NCI-H128 (cell line): Measurements from ENCODE around the gene NOP14.
"Not testable (repeated sequence)": the region's sequence is repeated elsewhere in the genome, so short reads cannot be mapped to it uniquely, and the experiment has no call there.

Experiments
- DNase-seq: peaks from one replicate; lab custom pipeline; 2025; ENCODE audit not compliant: unreplicated experiment; lab: John Stamatoyannopoulos, UW

NOP14 gene

DNA sequence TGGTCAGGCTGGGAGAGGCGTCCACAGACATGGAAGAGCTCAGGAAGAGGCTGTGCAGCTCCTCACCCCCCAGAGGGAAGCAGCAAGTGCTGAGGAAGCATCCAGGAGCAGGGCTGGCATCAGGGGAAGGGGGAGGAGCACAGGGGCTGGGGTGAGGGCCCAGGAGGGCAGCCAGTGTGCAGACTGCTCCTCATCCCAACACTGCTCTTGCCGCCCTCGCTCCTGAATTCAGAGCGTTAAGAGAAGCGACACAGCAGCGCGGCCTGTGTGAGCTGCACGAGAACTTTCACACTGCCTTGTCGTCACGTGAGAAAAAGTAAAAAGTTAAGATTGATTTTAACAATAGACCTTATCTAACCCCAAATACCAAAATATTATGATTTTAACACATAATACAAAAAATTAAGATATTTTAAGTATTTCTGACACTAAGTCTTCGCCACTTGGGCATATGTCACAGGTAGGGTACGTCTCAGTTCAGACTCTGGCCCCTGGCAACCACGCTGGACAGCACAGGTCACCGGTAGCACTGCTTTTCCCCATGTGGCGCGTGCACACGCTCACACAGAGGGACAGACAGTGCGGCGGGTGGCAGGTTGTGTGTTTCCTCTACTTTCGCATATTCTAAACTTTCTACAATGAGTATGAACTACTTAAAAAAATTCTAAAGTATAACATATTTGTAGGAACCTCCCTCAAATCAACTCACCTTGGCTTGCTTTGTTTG is 19.7 kb downstream of the NOP14 start:
- no peak for DNase-seq

DNA sequence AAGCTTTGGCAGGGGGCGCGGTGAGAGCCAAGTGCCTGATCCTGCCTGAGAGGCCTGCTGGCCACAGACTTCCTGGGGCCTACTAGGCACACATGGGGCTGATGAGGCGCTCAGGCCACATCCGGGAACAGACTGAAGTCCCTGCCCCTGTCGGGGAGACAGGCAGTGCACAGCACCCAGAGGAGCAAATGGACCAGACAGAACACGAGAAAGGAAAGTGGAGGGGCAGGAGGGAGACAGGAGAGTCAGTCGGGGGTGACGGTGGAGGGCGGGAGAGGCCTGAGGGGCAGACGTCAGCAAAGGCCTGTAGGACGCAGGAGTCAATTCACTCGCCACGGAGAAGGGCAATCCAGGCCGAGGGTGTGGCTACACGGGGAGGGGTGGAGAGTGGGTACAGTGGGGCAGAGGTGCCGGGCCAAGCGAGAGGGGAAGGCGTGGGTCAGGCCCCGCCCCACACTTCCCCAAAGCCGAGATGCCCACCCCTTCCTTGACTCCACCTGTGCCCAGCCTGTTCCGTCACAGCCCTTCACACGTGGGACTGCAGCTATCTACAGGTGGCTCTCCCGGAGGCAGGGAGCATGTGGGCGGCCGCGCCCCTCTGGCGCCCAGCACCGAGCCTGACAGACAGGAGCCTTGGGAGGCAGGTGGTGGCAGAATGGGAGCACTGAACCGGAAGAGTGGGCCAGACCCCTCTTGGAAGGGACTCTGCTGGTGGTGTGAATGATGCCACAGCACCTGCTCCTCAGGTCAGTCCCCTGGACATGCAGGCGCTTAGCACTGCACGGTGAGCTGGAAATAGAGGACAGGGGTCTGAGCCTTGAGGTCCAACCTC is 20.5 kb downstream of the NOP14 start:
- DNase-seq = no peak

DNA sequence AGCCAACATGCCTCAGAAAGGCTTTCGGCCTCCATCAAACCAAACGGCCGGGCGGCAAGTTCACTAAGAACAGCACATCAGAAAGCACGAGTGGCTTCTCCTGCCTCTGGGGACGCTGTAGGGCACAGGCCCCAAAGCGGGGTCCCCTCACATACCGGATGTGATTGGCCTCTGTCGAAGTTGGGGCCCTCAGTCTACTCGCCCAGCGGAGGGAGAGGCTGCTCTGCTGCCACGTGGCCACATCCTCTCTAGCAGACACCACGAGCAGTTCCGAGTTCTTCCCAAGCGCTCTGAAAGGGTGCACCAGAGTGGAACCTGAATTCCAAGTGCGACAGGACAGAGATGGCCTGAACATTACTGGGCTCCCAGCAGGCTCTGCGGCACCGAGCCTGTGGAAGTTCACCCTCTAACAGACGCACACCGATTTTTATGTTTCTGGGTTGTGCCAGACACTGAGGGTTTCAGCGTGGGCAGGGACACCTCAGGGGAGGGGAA is 21.1 kb downstream of the NOP14 start:
- DNase-seq = no peak

DNA sequence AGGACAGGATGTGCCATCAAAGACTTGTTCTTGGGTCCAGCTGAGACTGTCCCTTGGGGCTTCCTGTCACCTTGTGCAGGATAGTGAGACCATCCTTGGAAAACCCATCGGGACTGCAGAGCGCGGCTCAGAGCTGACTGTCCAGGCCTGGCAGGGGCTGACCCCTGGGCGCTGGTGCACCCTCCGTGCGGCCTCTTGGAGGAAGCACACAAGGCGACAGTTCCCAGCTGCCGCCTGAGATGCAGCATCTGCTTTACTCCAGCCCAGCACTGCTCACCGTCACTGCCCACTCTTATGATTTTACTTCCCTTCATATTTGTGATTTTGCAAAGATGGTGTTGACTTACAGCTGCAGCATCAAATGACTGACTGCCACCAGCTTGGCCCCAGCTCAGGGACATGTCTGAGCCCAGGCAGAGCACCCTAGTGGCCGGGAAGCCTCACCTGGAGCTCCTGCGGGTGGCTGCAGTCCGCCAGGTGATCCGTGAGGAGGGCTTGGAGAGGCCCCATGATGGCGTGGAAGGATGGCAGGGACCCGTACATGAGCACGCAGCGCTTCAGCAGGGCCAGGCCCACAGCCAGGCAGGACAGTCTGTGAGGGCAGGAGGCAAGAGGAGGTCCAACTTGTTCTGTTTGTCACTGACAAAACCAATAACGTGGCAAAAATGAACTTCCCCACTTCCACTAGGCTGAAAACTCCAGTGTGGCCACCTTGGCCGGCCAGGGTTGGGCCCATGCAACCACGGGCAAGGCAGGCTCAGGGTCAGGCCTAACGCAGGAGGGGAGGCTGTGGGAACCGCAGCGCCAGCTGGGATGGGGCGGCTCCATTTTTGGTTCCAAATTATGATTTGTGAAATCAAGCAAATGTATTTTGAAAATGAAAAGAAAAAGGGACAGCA is 21.8 kb downstream of the NOP14 start:
- DNase-seq = no peak

DNA sequence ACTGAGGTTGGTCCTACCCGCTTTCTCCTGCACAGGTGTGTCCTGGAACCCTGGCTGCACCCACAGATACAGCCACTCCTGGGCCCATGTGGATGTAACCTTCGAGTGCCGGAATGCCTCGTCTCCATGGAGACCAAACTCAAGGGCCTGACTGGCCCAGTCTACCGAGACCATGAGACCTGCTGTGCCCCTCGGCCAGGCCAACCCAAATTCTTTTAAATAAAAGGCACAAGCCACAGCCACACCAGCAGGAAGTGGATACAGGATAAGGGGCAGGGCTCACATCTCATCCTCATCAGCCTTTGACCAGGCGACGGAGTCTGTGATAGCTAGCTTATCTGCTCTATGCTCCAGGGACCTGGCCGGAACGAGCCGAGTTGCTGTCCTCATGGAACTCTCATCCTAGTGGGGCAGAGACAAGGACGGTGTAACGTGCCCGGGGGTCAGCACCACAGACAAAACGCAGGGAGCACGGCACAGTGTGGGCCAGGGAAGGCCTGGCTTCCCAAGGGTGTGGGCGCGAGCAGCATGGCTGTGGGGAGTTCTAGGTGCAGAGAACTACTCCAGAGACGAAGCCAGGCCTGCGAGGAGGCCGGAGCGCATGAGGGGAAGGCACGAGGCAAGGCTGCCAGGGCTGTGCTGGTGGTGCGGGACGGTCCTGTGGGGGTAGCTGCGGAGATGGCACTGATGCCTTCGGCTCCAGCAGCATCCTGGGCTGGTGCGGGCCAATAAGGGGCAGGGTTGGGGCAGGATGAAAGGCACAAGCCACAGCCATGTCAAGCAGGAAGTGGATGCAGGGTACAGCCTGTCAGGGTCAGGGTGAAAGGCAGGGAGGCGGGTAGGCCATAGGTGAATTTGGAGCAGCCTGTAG is 22.7 kb downstream of the NOP14 start:
- no peak for DNase-seq

DNA sequence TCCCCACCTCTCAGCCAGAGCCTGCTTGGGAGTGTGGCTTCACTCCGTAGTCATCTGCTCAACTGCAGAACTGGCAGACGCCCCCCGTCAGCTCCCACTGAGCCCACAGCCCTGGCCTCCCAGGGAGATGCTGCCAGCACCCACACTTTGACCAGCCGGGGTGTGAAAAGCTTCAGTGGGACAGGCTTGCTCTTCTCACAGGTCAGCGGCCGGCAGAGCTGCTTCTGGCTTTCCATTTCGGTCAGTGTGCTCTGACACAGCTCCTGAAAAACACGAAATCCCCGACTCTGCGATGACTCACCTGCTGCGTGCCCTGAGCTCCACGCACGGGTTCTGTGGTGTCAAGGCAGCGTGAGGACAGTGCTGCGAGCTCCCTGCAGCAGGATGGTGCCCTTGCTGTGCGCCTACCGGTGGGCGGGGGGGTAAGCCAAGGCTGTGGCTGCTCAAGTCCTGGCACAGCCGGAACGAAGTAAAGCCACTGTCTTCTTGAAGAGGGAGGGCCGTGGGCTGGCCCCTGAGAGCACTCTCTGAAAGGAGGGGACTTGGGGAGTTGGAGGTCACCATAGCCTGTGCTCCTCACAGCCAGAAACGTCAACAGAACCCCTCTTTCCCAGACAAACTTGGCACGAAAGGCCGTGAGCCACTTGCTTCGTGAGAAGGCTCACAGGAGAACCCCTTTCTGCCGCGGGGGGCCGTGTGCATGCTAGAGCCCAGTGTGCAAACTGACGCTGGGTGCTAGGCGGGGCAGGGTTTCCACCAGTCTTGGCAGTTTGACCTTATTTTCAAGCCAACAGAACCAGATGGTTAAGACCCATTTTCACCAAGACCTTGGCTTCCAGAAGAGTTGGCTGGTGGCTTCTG is 23.6 kb downstream of the NOP14 start:
- DNase-seq = no peak

DNA sequence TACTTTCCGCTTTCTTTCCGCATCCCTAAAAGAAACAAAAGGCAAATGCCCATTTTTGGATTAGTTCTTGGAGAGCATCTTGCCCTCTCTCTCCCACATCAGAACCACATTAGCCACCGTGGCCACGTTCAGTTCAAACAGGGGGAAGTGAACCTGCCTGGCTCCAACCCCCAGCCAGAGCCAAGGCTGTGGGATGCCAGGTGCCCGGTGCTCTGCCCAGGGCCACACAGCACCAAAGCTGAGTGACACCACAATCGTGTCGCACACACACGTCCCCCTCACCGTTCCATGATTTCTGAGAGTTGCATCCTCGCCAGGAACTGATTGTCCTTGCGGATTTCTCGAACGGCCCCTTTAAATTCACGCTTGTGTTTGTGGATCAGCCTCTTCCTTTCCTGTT is 24.3 kb downstream of the NOP14 start:
- no peak for DNase-seq

DNA sequence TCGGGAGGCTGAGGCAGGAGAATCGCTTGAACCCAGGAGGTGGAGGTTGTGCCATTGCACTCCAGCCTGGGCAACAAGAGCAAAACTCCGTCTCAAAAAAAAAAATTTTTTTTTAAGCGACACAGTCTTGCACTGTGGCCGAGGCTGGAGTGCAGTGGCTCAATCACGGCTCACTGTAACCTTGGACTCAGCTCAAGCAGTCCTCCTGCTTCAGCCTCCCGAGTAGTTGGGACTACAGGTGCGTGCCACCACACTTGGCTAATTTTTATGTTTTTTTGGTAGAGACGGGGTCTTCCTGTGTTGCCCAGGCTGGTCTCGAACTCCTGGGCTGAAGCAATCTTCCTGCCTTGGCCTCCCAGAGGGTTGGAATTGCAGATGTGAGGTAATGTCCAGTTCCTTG is 24.8 kb downstream of the NOP14 start:
- DNase-seq = not testable (repeated sequence)

DNA sequence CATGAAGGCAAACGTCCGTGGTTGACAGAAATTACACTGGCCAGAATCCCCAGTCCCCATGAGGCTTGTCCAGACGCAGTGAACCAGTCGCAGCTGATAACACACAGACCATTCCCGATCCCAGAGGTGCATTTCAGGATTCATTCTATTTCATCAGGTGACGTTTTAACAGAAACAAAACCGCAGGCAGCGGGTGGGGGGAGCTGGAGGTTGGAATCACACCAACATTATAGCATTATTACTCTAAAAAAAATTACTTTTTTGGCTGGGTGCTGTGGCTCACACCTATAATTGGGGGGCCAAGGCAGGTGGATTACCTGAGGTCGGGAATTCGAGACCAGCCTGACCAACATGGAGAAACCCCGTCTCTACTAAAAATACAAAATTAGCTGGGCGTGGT is 25.2 kb downstream of the NOP14 start:
- no peak for DNase-seq

DNA sequence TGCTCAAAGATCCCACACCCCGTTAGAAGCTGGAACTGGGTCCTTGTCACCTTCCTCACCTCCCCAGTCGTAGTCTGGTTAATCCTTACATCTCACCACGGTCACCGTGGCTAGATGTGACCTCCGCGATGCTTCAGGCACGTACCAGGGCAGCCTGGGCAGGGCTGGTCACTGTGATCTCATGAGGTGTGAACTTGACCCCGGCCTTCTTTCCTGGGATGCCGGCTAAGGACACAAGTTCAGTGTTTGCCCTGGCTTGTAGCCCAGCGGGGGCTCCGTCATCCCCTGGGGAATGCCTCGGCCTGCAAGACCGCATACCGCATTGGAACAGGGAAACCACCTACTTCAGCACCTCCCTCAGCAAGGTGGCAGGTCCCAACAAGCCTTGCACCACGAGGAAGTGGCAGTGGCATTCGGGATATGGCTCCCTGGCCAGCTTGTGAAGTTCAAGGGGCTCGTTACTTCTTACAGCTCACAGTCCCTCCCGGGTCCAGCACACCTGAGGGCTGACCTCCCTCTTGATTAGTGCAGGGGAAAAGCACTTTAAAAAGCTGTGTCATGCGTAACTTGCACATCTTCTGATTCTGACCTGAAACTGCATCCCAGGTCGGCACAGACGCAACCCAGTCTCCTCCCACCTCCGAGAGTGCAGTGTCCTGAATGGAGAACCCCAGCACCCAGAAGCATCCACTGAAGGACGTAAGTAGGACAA is 25.9 kb downstream of the NOP14 start:
- no peak for DNase-seq

DNA sequence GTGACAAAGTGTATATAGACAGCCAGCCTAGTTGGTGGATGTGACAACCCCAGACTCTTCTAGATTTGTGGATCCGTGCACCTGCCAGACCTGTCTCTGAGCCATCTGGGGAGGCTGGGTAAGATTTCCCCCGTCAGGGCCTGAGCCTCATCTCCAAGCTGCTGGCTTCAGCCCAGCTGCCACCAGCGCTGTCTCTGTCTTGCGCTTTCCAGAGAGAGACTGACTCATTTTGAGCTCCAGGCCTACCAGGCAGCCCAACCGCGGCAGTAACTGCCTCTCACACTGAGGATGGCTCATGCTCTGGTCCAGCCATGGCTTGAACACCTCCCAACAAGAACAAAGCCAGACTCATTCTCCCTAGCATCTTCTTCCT is 26.4 kb downstream of the NOP14 start:
- DNase-seq = no peak

DNA sequence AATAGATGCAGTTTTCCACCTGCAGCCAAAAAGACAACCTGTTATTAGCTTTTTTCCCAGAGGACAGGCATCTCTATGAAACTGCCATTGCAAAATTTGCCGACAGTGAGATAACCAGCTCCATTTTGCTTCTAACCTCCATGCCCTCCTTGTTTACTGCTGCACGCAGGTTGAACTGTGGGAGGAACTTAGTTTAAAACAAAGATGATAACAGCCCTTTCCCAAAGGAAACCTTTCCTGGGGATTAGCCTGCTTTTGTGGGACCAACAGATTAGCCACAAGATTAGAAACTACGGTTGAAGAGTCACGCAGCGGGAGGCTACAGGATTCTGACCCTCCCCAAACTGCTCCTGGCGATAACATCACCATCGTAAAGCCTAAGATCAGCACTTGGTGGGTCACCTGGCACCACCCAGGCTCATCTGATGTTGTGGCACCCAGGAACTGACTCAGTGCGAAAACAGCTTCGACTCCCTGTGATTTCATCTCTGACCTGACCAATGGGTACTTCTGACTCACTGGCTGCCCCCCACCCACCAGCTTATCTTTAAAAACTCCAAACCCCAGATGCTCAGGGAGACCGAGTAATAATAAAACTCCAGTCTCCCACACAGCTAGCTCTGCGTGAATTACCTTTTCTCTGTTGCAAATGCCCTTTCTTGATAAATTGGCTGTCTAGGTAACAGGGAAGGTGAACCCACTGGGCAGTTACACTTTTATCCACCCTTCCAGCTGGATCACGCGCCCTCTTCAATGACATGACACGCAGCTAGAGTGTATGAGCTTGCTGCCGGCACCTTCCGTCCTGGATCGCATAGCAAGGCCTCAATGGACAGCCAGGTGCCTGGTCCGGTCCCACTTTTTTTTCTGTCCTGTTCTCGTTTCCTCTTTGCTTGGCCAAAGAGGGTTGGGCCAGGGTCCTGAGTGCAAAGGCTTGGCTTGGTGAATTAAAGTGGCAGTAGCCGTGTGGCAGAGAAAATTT is 27.2 kb downstream of the NOP14 start:
- no peak for DNase-seq

DNA sequence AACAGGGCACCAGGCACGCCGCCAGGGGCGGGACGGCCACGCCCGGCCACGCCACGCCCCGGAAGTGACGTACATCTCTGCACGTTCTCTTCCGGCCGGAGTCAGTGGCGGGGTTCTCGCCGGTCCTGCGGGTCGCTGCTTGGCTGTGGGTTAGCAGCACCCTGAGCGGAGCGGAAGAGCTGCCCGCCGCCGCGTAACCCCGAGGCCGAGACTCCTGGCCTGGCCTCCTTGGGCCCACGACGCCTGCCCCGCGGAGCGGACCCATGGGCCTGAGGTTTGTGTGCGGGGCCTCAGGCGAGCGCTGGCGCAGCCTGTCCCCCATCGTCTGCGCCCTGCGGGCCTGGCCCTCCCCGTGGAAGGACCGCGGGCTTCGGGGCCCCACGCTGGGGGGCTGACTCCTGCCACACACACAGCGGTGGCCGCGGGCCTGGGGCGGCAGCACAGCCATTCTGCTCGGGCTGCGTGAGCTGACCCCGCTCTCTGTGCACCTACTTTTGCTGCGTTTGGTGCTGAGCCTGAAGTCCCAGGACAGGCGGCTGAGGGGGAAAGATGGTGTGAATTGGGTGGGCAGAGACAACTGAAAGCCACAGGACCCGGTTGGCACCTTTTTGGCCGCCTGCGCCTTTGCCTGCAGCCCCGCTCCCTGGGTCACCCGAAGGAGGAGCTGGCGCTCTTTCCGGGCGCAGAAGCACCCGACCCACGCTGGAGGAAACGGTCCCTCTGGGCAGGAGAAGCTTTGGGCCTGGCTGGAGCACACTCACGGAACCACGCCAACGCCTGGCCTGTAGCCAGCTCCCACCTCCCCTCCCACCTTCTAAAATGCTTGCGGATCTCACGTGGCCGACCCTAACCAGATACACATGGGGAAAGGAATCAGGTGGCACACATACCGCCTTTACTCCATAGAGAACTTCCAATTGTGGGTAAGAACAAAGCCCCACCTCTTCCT is 28.1 kb downstream of the NOP14 start:
- peak; percentile 41 for DNase-seq

DNA sequence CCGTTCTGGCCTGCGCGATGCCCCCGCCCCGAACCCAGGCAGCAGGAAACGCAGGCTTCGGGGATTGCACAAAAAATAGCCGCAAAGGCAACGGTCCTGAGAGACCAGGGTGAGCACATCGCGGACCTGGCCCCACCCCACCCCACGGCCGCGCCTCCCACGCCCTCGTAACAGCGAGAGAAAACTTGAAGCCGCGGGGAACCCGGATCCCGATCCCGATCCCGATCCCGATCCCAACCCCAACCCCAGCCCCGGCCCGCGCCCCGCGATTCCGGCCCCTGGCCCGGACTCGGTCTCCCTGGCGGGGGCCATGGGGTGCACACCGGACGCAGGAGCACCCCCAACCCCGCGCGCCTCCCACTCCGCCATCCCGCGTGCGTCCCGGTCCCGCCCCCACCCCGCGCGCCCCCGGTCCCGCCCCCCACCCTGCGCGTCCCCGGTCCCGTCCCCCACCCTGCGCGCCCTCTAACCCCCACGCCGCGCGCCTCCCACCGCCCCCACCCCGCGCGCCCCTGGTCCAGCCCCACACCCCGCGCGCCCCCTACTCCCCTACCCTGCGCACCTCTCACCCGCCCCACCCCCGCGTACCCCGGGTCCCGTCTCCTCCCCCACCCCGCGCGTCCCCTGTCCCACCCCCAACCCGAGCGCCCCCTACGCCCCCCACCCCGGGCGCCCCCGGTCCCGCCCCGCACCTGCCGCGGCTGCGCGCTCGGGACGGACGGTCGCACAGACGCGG is 29.0 kb downstream of the NOP14 start:
- DNase-seq = no peak

DNA sequence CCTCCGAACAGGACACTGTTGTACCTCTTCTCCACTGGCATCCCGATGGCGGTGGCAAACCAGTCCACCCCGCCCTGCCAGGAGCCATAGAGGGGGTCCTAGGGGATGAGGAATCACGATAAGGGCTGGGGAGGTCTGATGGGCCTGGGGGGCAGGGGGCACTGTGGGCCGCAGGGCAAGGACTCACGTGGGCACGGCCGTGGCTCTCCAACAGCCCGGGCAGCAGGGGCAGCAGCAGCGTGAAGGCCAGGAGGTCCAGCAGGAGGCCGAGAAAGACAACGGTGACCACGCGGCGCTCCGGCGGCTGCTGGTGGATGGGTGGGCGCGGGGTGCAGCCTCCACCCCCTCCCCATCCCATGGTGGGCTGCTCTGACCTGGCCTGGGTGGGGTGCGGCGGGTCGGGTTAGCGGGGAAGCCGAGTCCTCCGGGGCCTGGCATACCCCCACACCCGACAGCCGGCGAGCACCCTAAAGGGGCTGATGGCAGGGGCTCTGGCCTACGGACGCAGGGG is 29.6 kb downstream of the NOP14 start:
- no peak for DNase-seq
